ENCODE data around the gene SPI1.

The SPI1 gene

GRCh38 chr11:47388697-47389576, 10.6 kb upstream of the SPI1 start:
- Histone ChIP-seq H3K4me1 (ENCODE audit: control extremely low read depth in 1 of 4, control insufficient read depth in 4 of 4, insufficient read depth in 4 of 4, low read length in 3 of 4) (peaks cover 6 to 62% (median 61%) of the 10 kb centered on the region in 4 experiments), H3K27me3 (replicated peaks in 2 of 5; ENCODE audit: control insufficient read depth in 4 of 5, insufficient read depth in 5 of 5, low read length in 4 of 5) (no peaks in the 10 kb centered on the region), H3K36me3 (ENCODE audit: control insufficient read depth in 4 of 4, insufficient read depth in 4 of 4, low read length in 3 of 4) (peaks cover 0 to 6% (median 0%) of the 10 kb centered on the region in 4 experiments), H3K9me3 (ENCODE audit: control extremely low read depth in 1 of 5, control insufficient read depth in 4 of 5, insufficient read depth in 2 of 5, low read depth in 1 of 5, low read length in 4 of 5) (no peaks in the 10 kb centered on the region), H3K4me3 (ENCODE audit: control insufficient read depth in 1 of 7, extremely low read depth in 1 of 7, insufficient read depth in 4 of 7, low read depth in 2 of 7, low read length in 6 of 7) (peak overlapping the region in 2 of 7 experiments; percentile 19 to 34), H3K27ac (ENCODE audit: insufficient read depth in 1 of 2, low read depth in 1 of 2, low read length in 2 of 2, poor library complexity in 1 of 2, severe bottlenecking in 2 of 2) (no peak overlapping the region)
- ChIA-PET POLR2A (interaction anchor here (0.6 to 2.7 kb wide), 4 partner anchors 10 to 29 kb away, joined by 3 to 15 read pairs (median 4); partner anchors contain the start of gene SPI1), CTCF (interaction anchor here (1.2 to 13.8 kb wide), 7 partner anchors 9 to 64 kb away, joined by 3 to 138 read pairs (median 12); partner anchors contain the start of genes SLC39A13 and SPI1)
- WGBS (ENCODE audit: insufficient coverage): 88% methylated on average over 25 of the region's 28 CpGs
- DNase-seq: no peak

GRCh38 chr11:47387944-47388696, 9.8 kb upstream of the SPI1 start:
- Histone ChIP-seq H3K27me3 (replicated peaks in 2 of 5; ENCODE audit: control insufficient read depth in 4 of 5, insufficient read depth in 5 of 5, low read length in 4 of 5) (no peaks in the 10 kb centered on the region), H3K36me3 (ENCODE audit: control insufficient read depth in 4 of 4, insufficient read depth in 4 of 4, low read length in 3 of 4) (peaks cover 0 to 11% (median 4%) of the 10 kb centered on the region in 4 experiments), H3K27ac (ENCODE audit: insufficient read depth in 1 of 2, low read depth in 1 of 2, low read length in 2 of 2, poor library complexity in 1 of 2, severe bottlenecking in 2 of 2) (no peak overlapping the region), H3K9me3 (ENCODE audit: control extremely low read depth in 1 of 5, control insufficient read depth in 4 of 5, insufficient read depth in 2 of 5, low read depth in 1 of 5, low read length in 4 of 5) (no peaks in the 10 kb centered on the region), H3K4me1 (ENCODE audit: control extremely low read depth in 1 of 4, control insufficient read depth in 4 of 4, insufficient read depth in 4 of 4, low read length in 3 of 4) (peaks cover 6 to 59% (median 53%) of the 10 kb centered on the region in 4 experiments), H3K4me3 (ENCODE audit: control insufficient read depth in 1 of 7, extremely low read depth in 1 of 7, insufficient read depth in 4 of 7, low read depth in 2 of 7, low read length in 6 of 7) (no peak overlapping the region)
- ChIA-PET CTCF (interaction anchor here (2.6 to 13.8 kb wide), 4 partner anchors 8 to 19 kb away, joined by 7 to 138 read pairs (median 74); partner anchors contain the start of genes SLC39A13 and SPI1), POLR2A (interaction anchor here (0.8 to 2.7 kb wide), 2 partner anchors 10 to 15 kb away, joined by 3 to 15 read pairs; partner anchors contain the start of gene SPI1)
- WGBS (ENCODE audit: insufficient coverage): 77% methylated on average over 11 of the region's 13 CpGs
- DNase-seq: peak in 1 of 3 donors; percentile 39

GRCh38 chr11:47384498-47384897, 6.2 kb upstream of the SPI1 start:
- ChIA-PET CTCF (interaction anchor here (1.4 to 1.5 kb wide), 2 partner anchors 10 to 19 kb away, joined by 3 to 6 read pairs; no protein-coding TSS in a partner anchor), POLR2A (no interaction called here)
- 87% methylated on average over 2 of the region's 4 CpGs for WGBS (ENCODE audit: insufficient coverage)
- Histone ChIP-seq H3K9me3 (ENCODE audit: control extremely low read depth in 1 of 5, control insufficient read depth in 4 of 5, insufficient read depth in 2 of 5, low read depth in 1 of 5, low read length in 4 of 5) (no peaks in the 10 kb centered on the region), H3K4me1 (ENCODE audit: control extremely low read depth in 1 of 4, control insufficient read depth in 4 of 4, insufficient read depth in 4 of 4, low read length in 3 of 4) (peaks cover 0 to 28% (median 19%) of the 10 kb centered on the region in 4 experiments), H3K27ac (ENCODE audit: insufficient read depth in 1 of 2, low read depth in 1 of 2, low read length in 2 of 2, poor library complexity in 1 of 2, severe bottlenecking in 2 of 2) (no peak overlapping the region), H3K4me3 (ENCODE audit: control insufficient read depth in 1 of 7, extremely low read depth in 1 of 7, insufficient read depth in 4 of 7, low read depth in 2 of 7, low read length in 6 of 7) (no peak overlapping the region), H3K27me3 (replicated peaks in 2 of 5; ENCODE audit: control insufficient read depth in 4 of 5, insufficient read depth in 5 of 5, low read length in 4 of 5) (no peaks in the 10 kb centered on the region), H3K36me3 (ENCODE audit: control insufficient read depth in 4 of 4, insufficient read depth in 4 of 4, low read length in 3 of 4) (peaks cover 2 to 22% (median 11%) of the 10 kb centered on the region in 4 experiments)
- no peak for DNase-seq

GRCh38 chr11:47383071-47383470, 4.7 kb upstream of the SPI1 start:
- no peak for DNase-seq
- Histone ChIP-seq H3K4me1 (ENCODE audit: control extremely low read depth in 1 of 4, control insufficient read depth in 4 of 4, insufficient read depth in 4 of 4, low read length in 3 of 4) (peaks cover 0 to 25% (median 17%) of the 10 kb centered on the region in 4 experiments), H3K4me3 (ENCODE audit: control insufficient read depth in 1 of 7, extremely low read depth in 1 of 7, insufficient read depth in 4 of 7, low read depth in 2 of 7, low read length in 6 of 7) (no peak overlapping the region), H3K36me3 (ENCODE audit: control insufficient read depth in 4 of 4, insufficient read depth in 4 of 4, low read length in 3 of 4) (peaks cover 2 to 17% (median 10%) of the 10 kb centered on the region in 4 experiments), H3K27me3 (replicated peaks in 2 of 5; ENCODE audit: control insufficient read depth in 4 of 5, insufficient read depth in 5 of 5, low read length in 4 of 5) (no peaks in the 10 kb centered on the region), H3K27ac (ENCODE audit: insufficient read depth in 1 of 2, low read depth in 1 of 2, low read length in 2 of 2, poor library complexity in 1 of 2, severe bottlenecking in 2 of 2) (no peak overlapping the region), H3K9me3 (ENCODE audit: control extremely low read depth in 1 of 5, control insufficient read depth in 4 of 5, insufficient read depth in 2 of 5, low read depth in 1 of 5, low read length in 4 of 5) (no peaks in the 10 kb centered on the region)
- 67% methylated on average over 1 of the region's 4 CpGs for WGBS (ENCODE audit: insufficient coverage)
- ChIA-PET POLR2A (interaction anchor here (1.4 kb wide), 1 partner anchor 9 kb away, joined by 3 read pairs; no protein-coding TSS in a partner anchor), CTCF (interaction anchor here (1.0 to 8.2 kb wide), 4 partner anchors 7 to 25 kb away, joined by 3 to 136 read pairs (median 4); partner anchors contain the start of gene SLC39A13)

GRCh38 chr11:47380078-47380477, 1.7 kb upstream of the SPI1 start:
- peaks cover 5 to 26% (median 18%) of the 10 kb centered on the region in 4 experiments for H3K36me3 ChIP-seq (ENCODE audit: control insufficient read depth in 4 of 4, insufficient read depth in 4 of 4, low read length in 3 of 4)
- H3K4me1 ChIP-seq (ENCODE audit: control extremely low read depth in 1 of 4, control insufficient read depth in 4 of 4, insufficient read depth in 4 of 4, low read length in 3 of 4): peaks cover 3 to 47% (median 42%) of the 10 kb centered on the region in 4 experiments
- no peak overlapping the region for H3K4me3 ChIP-seq (ENCODE audit: control insufficient read depth in 1 of 7, extremely low read depth in 1 of 7, insufficient read depth in 4 of 7, low read depth in 2 of 7, low read length in 6 of 7)
- no peak for DNase-seq
- H3K27ac ChIP-seq (ENCODE audit: insufficient read depth in 1 of 2, low read depth in 1 of 2, low read length in 2 of 2, poor library complexity in 1 of 2, severe bottlenecking in 2 of 2): no peak overlapping the region
- POLR2A ChIA-PET: interaction anchor here (0.7 kb wide), 1 partner anchor 13 kb away, joined by 4 read pairs; no protein-coding TSS in a partner anchor
- CTCF ChIA-PET: interaction anchor here (6.1 to 8.2 kb wide), 2 partner anchors 10 to 21 kb away, joined by 58 to 136 read pairs; no protein-coding TSS in a partner anchor
- H3K9me3 ChIP-seq (ENCODE audit: control extremely low read depth in 1 of 5, control insufficient read depth in 4 of 5, insufficient read depth in 2 of 5, low read depth in 1 of 5, low read length in 4 of 5): no peaks in the 10 kb centered on the region
- no peaks in the 10 kb centered on the region for H3K27me3 ChIP-seq (replicated peaks in 2 of 5; ENCODE audit: control insufficient read depth in 4 of 5, insufficient read depth in 5 of 5, low read length in 4 of 5)
- WGBS (ENCODE audit: insufficient coverage): 100% methylated on average over 1 of the region's 2 CpGs

GRCh38 chr11:47379317-47379716, 970 bp upstream of the SPI1 start:
- H3K27me3 ChIP-seq (replicated peaks in 2 of 5; ENCODE audit: control insufficient read depth in 4 of 5, insufficient read depth in 5 of 5, low read length in 4 of 5): no peaks in the 10 kb centered on the region
- DNase-seq: no peak
- peak overlapping the region in 3 of 7 experiments; percentile 78 to 93 (median 84) for H3K4me3 ChIP-seq (ENCODE audit: control insufficient read depth in 1 of 7, extremely low read depth in 1 of 7, insufficient read depth in 4 of 7, low read depth in 2 of 7, low read length in 6 of 7)
- WGBS (ENCODE audit: insufficient coverage): 93% methylated on average over 2 of the region's 2 CpGs
- H3K27ac ChIP-seq (ENCODE audit: insufficient read depth in 1 of 2, low read depth in 1 of 2, low read length in 2 of 2, poor library complexity in 1 of 2, severe bottlenecking in 2 of 2): peak overlapping the region; percentile 92 to 95
- H3K36me3 ChIP-seq (ENCODE audit: control insufficient read depth in 4 of 4, insufficient read depth in 4 of 4, low read length in 3 of 4): peaks cover 7 to 33% (median 24%) of the 10 kb centered on the region in 4 experiments
- ChIA-PET POLR2A (interaction anchor here (0.7 to 3.7 kb wide), 4 partner anchors 10 to 20 kb away, joined by 4 to 68 read pairs (median 16); no protein-coding TSS in a partner anchor), CTCF (interaction anchor here (1.7 to 8.2 kb wide), 6 partner anchors 11 to 33 kb away, joined by 9 to 136 read pairs (median 22); partner anchors contain the start of gene SLC39A13)
- no peaks in the 10 kb centered on the region for H3K9me3 ChIP-seq (ENCODE audit: control extremely low read depth in 1 of 5, control insufficient read depth in 4 of 5, insufficient read depth in 2 of 5, low read depth in 1 of 5, low read length in 4 of 5)
- H3K4me1 ChIP-seq (ENCODE audit: control extremely low read depth in 1 of 4, control insufficient read depth in 4 of 4, insufficient read depth in 4 of 4, low read length in 3 of 4): peaks cover 3 to 54% (median 50%) of the 10 kb centered on the region in 4 experiments

Data from common myeloid progenitor, CD34-positive (primary cell).